ENCODE results near the gene DMXL1. TPM values are rescaled to one million over a fixed set of nuclear protein-coding genes. Genes with fewer than 3 reads are reported as not detected.

DMXL1 gene
- total RNA-seq, 1 experiment from 2014 or later: 20.6 TPM

- TF ChIP-seq EZH2phosphoT487 (IDR thresholded peaks at IDR 0.05; ENCODE audit: borderline replicate concordance, low read length): no peak
- no peak for TF ChIP-seq CTCF (conservative IDR thresholded peaks at IDR 0.05; ENCODE audit: low read depth, low read length)
- TF ChIP-seq EZH2 (IDR thresholded peaks at IDR 0.05; ENCODE audit: low read length, unreplicated experiment): no peak
- H3K4me3 ChIP-seq (ENCODE audit: low read length): peak overlapping the region; percentile 29; the same call in 1 of the 2 replicates
- H3K9me2 ChIP-seq (replicated peaks; ENCODE audit: low read length): no peaks in the 10 kb centered on the region
- peaks cover 71% of the 10 kb centered on the region for H3K4me1 ChIP-seq (ENCODE audit: insufficient read depth, low read length)
- H3K4me2 ChIP-seq (ENCODE audit: low read length): peak overlapping the region; percentile 74
- peak; percentile 77 for ATAC-seq
- intact Hi-C loops (cut with micrococcal nuclease): loop anchor here (2.0 kb wide), 1 partner anchor 29 kb away; no protein-coding TSS in a partner anchor
- H2AFZ ChIP-seq (ENCODE audit: low read length): no peak overlapping the region
- DNase-seq: peak; percentile 94
- no TSS peak for BruUV-seq (replicated peaks)
- H3K9ac ChIP-seq (ENCODE audit: low read length): peak overlapping the region; percentile 74
- ChIA-PET POLR2A (ENCODE audit: unreplicated experiment) (interaction anchor here (0.6 kb wide), 1 partner anchor 178 kb away, joined by 4 read pairs; the partner anchor contains the start of gene HSD17B4), CTCF (no interaction called here)
- H4K20me1 ChIP-seq (ENCODE audit: low read length): no peaks in the 10 kb centered on the region
- no peaks in the 10 kb centered on the region for H3K27me3 ChIP-seq (ENCODE audit: low read length)
- no peaks in the 10 kb centered on the region for H3K9me3 ChIP-seq (ENCODE audit: low read length)
- peaks cover 38% of the 10 kb centered on the region for H3K79me2 ChIP-seq (ENCODE audit: low read length)
- H3K27ac ChIP-seq (ENCODE audit: low read length): peak overlapping the region; percentile 98
- peaks cover 10% of the 10 kb centered on the region for H3F3A ChIP-seq (ENCODE audit: low read length, unreplicated experiment)
- no peaks in the 10 kb centered on the region for H3K36me3 ChIP-seq (ENCODE audit: low read depth, low read length)
Measured at GRCh38 chr5:119274030-119274766, 203.3 kb downstream of the DMXL1 start.

GRCh38 chr5:119274767-119275130 lies 203.9 kb downstream of the DMXL1 start:
- Histone ChIP-seq H3K4me2 (ENCODE audit: low read length) (peak overlapping the region; percentile 74), H3K27ac (ENCODE audit: low read length) (peak overlapping the region; percentile 98), H4K20me1 (ENCODE audit: low read length) (no peaks in the 10 kb centered on the region), H3K4me1 (ENCODE audit: insufficient read depth, low read length) (peaks cover 71% of the 10 kb centered on the region), H3K36me3 (ENCODE audit: low read depth, low read length) (no peaks in the 10 kb centered on the region), H3K9me3 (ENCODE audit: low read length) (no peaks in the 10 kb centered on the region), H3K79me2 (ENCODE audit: low read length) (peaks cover 32% of the 10 kb centered on the region), H3K9me2 (replicated peaks; ENCODE audit: low read length) (no peaks in the 10 kb centered on the region), H3K27me3 (ENCODE audit: low read length) (no peaks in the 10 kb centered on the region), H3K4me3 (ENCODE audit: low read length) (peak overlapping the region; percentile 4; the same call in 1 of the 2 replicates), H2AFZ (ENCODE audit: low read length) (no peak overlapping the region), H3K9ac (ENCODE audit: low read length) (peak overlapping the region; percentile 74), H3F3A (ENCODE audit: low read length, unreplicated experiment) (peaks cover 10% of the 10 kb centered on the region)
- ATAC-seq: peak; percentile 46
- intact Hi-C loops (cut with micrococcal nuclease): loop anchor here (2.0 kb wide), 1 partner anchor 28 kb away; no protein-coding TSS in a partner anchor
- no TSS peak for BruUV-seq (replicated peaks)
- CTCF ChIA-PET: interaction anchor here (0.5 to 1.0 kb wide), 2 partner anchors 50 to 138 kb away, joined by 3 to 5 read pairs; no protein-coding TSS in a partner anchor
- DNase-seq: no peak
- TF ChIP-seq EZH2 (IDR thresholded peaks at IDR 0.05; ENCODE audit: low read length, unreplicated experiment): no peak
- no peak for TF ChIP-seq CTCF (conservative IDR thresholded peaks at IDR 0.05; ENCODE audit: low read depth, low read length)
- no peak for TF ChIP-seq EZH2phosphoT487 (IDR thresholded peaks at IDR 0.05; ENCODE audit: borderline replicate concordance, low read length)
- POLR2A ChIA-PET (ENCODE audit: unreplicated experiment): interaction anchor here (0.6 kb wide), 2 partner anchors 118 to 178 kb away, joined by 4 to 5 read pairs; partner anchors contain the start of gene HSD17B4
